Kasumi-1 (cell line): ENCODE measurements around the gene CHURC1.
"Not testable (repeated sequence)": the region's sequence is repeated elsewhere in the genome, so short reads cannot be mapped to it uniquely, and the experiment has no call there.

Source experiments
- DNase-seq, 2 experiments: peaks; one replicate each; lab custom pipeline; 2025; lab: John Stamatoyannopoulos, UW

Gene CHURC1

DNA sequence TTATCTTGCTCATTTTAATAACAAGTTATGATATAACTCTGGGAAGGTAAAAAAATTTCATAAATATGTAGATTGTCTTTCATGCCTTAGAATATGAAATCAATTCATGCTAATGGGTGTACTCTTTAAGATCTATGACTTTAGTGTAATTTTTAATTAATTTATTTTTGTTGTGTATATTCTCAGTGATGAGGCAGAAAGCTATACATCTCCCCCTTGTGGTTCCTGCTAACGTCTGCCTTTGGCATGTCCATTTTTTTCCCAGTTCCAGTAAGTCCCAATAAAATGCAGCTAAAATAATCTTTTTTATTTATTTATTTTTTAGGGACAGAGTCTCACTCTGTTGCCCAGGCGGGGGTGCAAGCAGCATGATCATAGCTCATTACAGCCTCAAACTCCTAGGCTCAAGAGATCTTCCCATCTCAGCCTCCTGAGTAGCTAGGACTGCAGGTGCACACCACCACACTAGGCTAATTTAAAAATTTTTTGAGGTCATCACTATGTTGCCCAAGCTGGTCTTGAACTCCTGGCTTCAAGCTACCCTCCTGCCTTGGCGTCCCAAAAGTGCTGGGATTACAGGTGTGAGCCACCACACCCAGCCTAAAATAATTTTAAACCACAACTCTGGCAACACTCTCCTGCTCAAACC lies 3.3 kb upstream of the CHURC1 start:
- peak; percentile 62 for DNase-seq

DNA sequence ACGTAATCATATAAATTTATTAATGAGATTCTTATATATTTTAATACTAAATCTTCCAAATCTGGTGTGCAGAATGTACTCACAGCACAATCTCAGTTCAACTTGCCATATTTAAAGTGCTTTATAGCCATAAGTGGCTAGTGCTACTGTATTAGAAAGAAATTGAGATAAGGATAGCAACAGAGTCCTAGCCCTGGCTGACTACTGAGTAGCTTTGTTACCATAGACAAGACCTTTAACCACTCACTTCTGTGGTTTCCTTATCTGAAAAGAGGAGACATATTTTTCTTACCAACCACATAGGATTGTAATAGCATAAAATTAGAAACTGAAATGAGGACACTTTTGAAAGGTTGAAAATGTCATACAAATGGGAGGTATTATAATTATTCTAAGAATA lies 2.0 kb upstream of the CHURC1 start:
- peak; percentile 5 to 13 for DNase-seq

DNA sequence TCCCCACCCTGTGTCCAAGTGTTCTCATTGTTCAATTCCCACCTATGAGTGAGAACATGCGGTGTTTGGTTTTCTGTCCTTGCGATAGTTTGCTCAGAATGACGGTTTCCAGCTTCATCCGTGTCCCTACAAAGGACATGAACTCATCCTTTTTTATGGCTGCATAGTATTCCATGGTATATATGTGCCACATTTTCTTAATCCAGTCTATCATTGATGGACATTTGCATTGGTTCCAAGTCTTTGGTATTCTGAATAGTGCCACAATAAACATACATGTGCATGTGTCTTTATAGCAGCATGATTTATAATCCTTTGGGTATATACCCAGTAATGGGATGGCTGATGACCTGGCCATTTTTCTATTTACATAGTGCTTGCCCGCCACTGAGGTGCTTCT lies 778 bp upstream of the CHURC1 start:
- not testable (repeated sequence) for DNase-seq

DNA sequence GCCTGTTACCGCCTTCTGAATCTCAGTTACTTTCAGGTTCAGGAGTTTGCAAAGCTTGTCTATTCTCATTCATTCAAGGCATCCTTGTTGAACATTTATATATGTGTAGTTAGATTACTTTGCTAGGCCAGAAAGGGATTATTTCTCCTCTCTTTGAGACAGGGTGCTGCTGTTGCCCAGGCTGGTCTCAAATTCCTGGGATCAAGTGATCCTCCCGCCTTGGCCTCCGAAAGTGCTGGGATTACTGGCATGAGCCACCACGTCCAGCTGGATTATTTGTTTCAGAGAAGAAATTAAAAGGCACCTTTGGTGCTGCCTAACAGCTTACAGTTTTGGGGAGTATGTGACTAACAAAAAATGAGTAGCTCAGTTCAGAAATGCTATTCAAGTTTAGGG lies 772 bp downstream of the CHURC1 start:
- DNase-seq, result no peak

DNA sequence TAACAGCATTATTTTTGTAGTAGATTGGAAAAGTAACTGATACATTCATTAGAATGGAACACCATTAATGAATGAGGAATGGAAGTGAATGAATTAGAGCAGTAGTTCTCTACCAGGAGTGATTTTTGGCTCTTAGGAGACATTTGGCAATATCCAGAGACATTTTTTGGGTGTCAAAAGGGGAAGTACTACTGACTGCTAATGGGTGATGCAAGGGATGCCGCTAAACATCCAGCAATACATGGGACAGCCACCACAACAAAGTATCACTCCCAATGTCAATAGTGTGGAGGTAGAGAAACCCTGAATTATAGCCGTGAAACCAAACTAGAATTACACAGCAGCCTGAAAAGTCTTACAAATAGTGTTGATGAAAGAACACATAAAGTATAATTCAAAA lies 1.5 kb downstream of the CHURC1 start:
- DNase-seq, result peak; percentile 20 to 34

DNA sequence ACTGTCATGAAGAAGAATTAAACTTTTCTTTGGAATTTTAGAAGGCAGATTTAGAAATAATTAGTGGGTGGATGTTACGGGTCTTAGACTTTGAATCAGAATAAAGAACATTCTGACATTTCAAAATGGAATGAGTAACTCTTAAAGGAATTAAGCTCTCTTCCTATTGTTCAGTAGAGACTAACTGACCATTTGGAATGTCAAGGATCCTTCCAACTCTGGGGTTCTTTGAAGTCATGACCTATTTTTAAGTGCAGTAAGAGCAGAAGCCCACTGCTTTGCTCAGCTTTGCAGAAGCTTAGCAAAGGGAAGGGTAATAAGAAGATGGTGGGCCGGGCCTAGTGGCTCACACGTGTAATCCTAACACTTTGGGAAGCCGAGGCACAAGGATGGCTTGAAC lies 4.0 kb downstream of the CHURC1 start:
- no peak for DNase-seq

DNA sequence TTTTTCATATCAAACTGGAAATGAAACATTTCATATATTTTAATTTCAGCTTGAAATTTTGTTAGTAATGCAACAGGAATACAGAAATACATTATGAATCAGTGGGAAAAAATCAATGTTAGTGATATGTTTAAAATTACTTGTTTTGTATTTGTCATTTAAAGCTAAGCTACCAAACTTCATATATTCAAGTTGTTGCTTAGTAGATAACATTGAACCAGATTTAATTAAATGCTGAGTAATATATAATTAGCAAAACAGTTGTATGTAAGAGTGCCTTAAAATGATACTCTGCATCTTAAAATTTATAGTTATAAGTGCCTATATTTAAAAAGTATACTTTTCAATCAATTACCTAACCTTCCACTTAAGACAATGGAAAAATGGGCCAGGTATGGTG lies 5.0 kb downstream of the CHURC1 start:
- no peak for DNase-seq

DNA sequence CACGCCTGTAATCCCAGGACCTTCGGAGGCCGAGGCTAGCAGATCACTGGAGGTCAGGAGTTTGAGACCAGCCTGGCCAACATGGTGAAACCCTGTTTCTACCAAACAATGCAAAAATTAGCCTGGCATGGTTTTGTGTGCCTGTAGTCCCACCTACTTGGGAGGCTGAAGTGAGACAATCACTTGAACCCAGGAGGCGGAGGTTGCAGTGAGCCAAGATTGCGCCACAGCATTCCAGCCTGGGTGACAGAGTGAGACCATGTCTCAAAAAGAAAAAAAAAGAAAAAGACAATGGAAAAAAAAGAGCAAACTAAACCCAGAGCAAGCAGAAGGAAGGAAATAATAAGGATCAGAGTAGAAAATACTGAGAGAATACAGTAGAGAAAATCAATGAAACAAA lies 5.4 kb downstream of the CHURC1 start:
- DNase-seq, result no peak

DNA sequence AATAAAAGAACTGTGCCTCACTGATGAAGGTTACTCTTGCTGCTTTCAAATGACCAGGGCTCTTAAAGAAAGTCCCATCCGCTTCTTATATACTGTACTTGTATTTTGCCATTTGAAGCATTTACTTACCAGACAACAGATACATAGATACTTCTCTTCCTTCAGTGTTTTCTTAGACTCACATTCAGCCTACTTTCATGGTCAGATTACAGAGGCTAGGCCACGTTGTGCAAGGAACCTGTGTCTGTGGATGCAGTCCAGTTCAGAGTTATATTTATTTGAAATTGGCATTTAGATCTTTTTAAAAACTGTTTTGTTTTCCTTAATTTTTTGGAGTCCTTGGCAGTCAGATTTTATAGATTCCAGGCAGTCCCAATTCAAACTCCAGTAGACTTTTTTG lies 6.2 kb downstream of the CHURC1 start:
- no peak for DNase-seq

DNA sequence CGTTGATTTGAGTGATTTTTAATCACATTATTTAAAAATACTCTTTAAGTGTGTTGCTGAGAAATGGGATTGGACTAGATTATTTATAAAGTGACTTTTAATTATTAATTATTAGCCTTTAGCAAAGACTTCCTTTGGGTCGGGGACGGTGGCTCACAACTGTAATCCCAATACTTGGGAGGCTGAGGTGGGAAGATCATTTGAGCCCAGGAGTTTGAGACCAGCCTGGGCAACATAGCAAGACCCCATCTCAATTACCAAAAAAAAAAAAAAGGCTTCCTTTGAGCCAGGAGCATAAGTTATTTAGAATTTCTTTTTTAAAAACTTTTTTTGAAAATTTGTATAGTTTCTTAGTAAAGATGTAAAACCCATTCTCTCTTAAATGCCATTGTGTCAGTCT lies 8.8 kb downstream of the CHURC1 start:
- DNase-seq, result no peak

DNA sequence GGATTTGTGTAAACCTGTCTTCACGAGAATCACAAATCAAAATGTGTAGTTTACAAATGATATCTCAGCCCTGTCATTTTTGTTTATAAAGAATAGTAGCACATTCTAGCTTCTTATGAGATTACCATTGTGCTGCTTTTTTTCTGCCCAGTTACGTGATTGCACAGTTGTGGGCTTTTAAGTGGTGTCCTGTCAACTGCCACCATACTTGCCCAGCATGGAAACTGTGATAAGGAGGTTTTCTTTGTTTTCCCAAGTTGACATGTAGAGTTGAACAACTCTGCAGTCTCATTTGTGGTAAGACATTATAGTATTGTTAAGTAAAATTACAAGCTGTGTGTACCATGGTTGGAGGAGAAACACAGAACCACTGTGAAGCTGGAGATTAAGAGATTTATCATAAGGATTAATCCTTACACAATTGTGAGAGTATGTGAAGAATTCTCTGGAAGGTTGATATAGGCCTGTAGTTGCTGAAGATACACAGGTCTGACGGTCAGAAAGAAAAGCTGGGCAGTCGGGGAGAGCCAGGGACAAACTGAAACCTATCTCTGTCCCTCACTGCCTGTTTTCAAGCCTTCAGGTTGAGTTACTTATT lies 12.2 kb downstream of the CHURC1 start:
- no peak for DNase-seq

DNA sequence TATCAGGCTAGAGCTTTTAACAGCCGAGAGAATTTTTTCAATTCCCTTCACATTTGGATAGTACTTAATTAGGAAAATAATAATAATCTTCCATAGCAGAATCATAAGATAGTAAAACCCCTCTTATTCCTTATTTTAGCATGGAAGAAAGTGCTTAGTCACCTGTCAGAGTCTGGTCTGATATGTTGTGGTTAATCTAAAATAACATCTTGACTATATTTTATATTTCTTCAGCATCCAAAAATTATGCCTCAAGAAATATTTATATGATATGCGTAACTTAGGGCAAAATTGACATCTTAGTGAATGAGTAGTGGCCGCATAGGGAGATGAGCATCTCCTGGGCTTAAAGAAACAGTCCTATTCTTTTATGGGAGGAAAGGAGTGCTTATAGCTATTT lies 12.8 kb downstream of the CHURC1 start:
- no peak for DNase-seq

DNA sequence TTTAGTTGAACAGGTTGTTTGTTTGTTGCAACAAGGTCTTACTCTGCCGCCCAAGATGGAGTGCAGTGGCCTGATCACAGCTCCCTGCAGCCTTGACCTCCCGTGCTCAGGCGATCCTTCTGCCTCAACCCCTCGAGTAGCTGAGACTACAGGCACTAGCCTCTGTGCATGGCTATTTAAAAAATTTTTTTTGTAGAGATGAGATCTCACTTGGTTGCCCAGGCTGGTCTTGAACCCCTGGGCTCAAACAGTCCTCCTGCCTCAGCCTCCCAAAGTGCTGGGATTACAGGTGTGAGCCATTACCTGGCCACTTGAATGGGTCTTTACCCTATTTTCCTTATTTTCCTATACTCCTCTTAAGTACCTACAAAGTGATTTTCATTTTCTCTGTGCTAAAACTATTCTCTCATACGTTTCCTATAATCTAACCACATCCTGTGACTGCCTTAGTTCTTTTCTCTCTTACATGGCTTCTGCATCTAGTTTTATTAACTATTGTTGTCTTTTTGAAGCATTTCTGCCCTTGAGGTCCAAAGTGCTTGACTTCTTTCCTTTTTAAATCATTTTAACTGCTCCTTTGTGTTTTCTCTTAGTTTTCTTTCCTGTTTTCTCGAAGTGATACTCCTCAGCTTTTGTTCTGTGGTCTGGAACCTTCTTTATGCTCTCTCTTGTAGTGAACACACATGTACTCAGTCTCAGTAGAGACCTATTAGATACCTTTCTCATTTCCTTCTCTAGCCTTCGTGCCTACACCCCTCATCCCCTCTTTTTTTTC lies 14.2 kb downstream of the CHURC1 start:
- DNase-seq, result peak; percentile 5 to 22

DNA sequence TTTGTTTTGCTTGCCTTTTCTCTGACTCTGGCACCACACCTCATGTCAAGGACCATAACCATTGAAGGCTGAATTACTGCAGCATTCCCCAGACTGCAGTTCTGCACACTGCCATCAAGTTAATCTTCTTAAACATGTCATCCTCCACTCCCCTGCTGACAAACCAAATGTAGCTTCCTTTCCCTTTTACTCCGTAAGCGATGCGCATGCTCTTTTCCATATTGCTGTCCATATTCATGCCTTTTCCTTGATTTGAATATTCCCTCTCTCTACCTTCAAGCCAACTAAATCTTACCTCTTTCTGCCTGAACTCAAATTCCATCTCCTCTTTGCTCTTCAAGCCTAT lies 14.7 kb downstream of the CHURC1 start:
- DNase-seq, result no peak

DNA sequence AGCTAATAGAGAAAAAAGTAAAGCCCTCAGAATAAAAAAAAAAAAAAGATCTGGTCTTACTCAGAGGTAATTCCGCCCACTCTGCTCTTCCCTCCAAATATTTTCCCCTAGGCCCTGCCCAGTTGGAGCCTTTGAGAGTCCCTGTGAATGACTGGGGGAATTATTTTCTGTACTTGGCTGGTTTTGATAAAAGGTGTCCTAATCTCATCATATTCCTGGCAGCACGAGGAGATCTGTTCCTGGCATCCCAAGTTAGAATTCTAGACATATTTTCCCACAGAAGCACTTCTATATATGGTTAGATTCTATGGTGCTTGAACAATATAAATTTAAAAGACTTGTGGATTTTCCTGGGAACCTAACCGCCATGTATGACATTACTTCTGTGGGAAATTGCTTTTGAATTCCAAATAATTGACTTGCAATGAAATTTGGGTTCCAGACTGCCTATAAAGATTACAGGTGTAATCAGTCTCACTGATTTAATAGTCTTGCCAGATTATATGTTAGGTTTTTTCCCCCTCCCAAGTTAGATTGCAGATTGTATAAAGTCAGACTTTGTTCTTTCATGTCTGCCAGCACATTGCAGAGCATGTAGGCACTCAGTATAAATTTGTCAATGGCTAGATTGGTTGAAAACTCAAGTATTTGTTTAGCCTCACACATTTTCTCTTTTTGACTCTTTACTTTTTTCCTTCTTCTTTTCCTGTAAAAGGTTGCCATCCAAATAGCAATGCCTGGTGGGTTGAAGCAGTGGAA lies 16.0 kb downstream of the CHURC1 start:
- no peak for DNase-seq

DNA sequence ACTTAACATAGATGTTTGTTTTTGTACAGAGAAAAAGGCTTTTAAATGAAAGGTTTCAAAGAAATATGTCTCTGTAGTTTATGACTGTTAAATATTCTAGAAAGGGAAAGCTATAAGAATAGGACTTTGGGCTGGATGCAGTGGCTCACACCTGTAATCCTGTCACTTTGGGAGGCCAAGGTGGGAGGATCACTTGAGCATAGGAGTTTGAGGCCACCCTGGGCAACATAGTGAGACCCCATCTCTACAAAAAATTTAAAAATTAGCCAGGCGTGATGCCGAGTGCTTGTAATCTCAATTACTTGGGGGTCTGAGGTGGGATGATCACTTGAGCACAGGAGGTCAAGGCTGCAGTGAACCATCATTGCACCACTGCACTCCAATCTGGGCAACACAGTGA lies 16.9 kb downstream of the CHURC1 start:
- DNase-seq, result no peak

DNA sequence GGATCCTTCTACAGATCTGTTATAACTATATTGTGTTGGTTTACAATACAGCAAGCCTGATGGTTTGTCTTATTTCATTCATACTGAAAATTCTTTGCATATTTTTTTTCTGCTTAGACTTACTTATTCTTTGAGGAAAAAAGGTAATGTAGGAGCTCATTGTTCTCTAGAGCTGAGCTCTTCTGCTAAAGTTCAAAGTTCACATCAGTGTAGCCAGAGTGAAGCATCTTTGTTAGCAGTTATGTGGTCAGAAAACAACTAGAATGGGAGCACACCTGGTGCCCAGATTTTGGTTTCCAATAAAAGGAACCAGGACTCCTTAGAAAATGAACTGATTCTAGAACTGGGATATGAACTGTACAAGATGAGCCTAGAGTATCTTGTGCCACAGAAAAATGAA lies 18.0 kb downstream of the CHURC1 start:
- no peak for DNase-seq

DNA sequence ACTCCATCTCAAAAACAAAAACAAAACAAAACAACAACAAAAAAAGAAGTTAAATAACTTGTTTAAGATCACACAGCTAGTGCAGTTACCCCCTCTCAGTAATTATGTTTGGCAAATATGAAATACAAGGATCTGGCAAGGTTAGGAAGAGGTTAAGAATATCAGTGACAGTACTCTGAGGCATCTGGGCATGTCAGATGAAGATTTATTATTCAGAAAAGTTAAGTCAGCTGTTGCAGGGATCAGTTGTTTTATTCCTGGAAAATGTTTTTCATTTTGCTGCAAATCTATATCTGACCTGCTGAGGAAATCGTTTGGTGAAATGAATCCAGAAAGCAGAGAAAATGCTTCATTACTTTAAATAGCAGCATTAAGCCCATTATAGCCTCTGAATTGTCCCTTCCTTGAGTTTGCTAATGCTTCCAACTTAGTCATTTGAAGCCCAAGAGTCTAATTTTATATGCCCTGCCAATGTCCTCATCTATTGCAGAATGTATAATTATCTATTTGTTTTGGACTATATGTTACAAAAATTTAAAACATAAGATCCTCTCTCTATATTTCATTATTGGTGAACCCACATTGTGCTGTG lies 20.2 kb downstream of the CHURC1 start:
- no peak for DNase-seq

DNA sequence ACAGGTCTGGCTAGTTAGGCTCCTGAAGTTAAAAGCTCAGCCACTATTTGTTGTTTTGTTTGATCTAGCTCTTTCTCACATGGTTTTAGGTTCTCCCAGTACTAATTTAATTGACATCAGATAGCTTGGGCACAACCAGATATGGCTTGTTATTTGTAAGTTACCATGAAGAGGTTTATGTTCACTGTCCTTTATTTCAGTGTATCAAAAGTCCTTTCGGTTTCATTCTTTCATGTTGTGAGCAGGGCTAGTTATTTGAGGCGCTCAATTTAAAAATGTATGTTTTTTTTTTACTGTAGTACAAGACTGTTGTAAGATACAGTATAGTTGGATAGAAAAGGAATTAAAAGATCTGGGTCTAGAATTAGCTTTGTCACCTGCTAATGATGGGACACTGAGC lies 21.3 kb downstream of the CHURC1 start:
- no peak for DNase-seq

DNA sequence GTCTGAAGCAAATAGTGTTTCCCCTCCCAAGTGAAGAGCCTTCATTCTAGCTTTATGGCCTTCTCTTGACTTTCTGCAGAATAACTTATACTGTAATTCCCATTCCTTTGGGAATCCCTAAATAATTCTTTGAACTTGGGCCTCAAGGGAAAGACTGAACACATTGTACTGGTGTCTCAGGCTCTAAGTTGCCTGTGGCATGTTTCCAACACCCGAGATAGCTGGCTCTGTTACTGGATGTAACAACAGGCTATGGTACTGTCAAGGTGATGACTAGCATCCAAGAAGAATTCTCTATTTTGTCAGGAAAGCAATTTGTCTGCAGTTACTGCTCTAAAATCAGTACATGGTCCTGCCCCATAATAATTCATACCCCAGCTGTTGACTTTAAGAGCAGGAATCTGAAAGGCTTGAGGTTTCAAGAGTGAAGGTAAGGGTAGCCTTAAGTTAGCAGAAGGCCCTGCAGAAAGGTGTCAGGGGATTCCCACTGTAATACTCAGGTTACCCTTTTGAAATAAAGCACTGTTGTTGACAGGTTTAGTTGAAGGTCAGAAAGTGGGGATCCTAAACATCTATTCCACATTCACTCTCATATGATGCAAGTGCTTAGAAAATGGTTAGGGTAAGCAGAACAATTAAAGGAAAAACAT lies 23.0 kb downstream of the CHURC1 start:
- no peak for DNase-seq

DNA sequence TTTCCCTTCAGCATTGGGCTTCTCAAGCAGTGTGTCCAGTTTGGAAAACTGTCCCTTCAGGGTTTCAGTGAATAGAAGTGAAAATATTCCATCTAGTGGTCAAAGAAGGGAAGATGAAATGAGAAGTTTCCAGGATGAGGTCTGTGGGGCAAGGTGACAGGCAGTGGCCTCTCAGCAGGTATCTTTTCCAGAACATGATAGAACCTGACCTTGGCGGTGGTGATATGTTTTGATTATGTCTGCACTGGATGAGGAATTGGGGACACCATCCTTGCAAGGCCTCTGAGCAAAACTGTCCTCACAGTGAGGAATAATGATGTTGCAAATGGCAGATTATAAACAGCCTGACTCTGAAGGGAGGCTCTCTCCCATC lies 23.6 kb downstream of the CHURC1 start:
- DNase-seq, result peak in 1 of 2 experiments; percentile 5
